SK-N-SH (cell line): ENCODE measurements around the gene GNAT1. TPM values are rescaled to one million over a fixed set of nuclear protein-coding genes. Genes with fewer than 3 reads are reported as not detected.

Source experiments
- CTCF ChIA-PET: fragments of 300-600, 350-600 bp; formaldehyde crosslinking; extraction: SDS; loops from one replicate; lab custom pipeline; 2021; lab: Yijun Ruan, JAX
- POLR2A ChIA-PET: fragments of 350-600 bp; sonication (Branson Sonifier 250); formaldehyde crosslinking; extraction: SDS; loops from one replicate; lab custom pipeline; 2020; ENCODE audit warnings: antibody characterized with exemption, inconsistent platforms; lab: Yijun Ruan, JAX
- DNase-seq: peaks from one replicate; pipeline ENCODE4 v3.0.0; 2012
- H2AFZ ChIP-seq: fragments of 200-600 bp; sonication (generic); 2 replicates; pipeline ENCODE4 v1.8.1; 2016; ENCODE audit warnings: antibody characterized with exemption, mild to moderate bottlenecking, low read depth
- H3F3A ChIP-seq: fragments of 200-600 bp; sonication (generic); replicated peaks from 2 replicates; pipeline ENCODE3; 2016; ENCODE audit warnings: antibody characterized with exemption, mild to moderate bottlenecking; ENCODE audit not compliant: insufficient read depth
- H3K27ac ChIP-seq, 2 experiments: fragments of 200-500 bp in 1 of 2; fragments of 200-600 bp in 1 of 2; sonication (Bioruptor generic) in 1 of 2; sonication (generic), shearing (Covaris generic) in 1 of 2; 2 replicates each; pipeline versions ENCODE4 v1.5.1 to v1.6.1; 2014 to 2016; ENCODE audit warnings: low read depth in 2 of 2, inconsistent platforms in 1 of 2, low read length in 1 of 2, mild to moderate bottlenecking in 1 of 2, mixed read lengths in 1 of 2
- H3K27me3 ChIP-seq: fragments of 200-600 bp; sonication (generic), shearing (Covaris generic); 2 replicates; pipeline ENCODE4 v1.6.1; 2016; ENCODE audit warnings: mixed run types; ENCODE audit not compliant: insufficient read depth
- H3K36me3 ChIP-seq, 2 experiments: fragments of 200-500 bp in 1 of 2; fragments of 200-600 bp in 1 of 2; sonication (Bioruptor generic) in 1 of 2; sonication (generic) in 1 of 2; replicated peaks in 1 of 2; 2 replicates each; pipeline versions ENCODE3 to v1.5.1; 2014 to 2016; ENCODE audit warnings: low read length in 1 of 2, mild to moderate bottlenecking in 1 of 2; ENCODE audit not compliant: insufficient read depth in 2 of 2, control insufficient read depth in 1 of 2
- H3K4me1 ChIP-seq, 2 experiments: fragments of 200-500 bp in 1 of 2; fragments of 200-600 bp in 1 of 2; sonication (Bioruptor generic) in 1 of 2; sonication (generic), shearing (Covaris generic) in 1 of 2; 2 replicates each; pipeline versions ENCODE4 v1.5.1 to v1.6.1; 2014 to 2016; ENCODE audit warnings: low read depth in 1 of 2, low read length in 1 of 2, mixed run types in 1 of 2; ENCODE audit not compliant: insufficient read depth in 2 of 2, control insufficient read depth in 1 of 2
- H3K4me2 ChIP-seq: fragments of 200-600 bp; sonication (generic), shearing (Covaris generic); 2 replicates; pipeline ENCODE4 v1.6.1; 2017; ENCODE audit warnings: mixed run types
- H3K4me3 ChIP-seq, 2 experiments: fragments of 200-500 bp in 1 of 2; fragments of 200-600 bp in 1 of 2; sonication (Bioruptor generic) in 1 of 2; sonication (generic), shearing (Covaris generic) in 1 of 2; 2 replicates each; pipeline versions ENCODE4 v1.5.1 to v1.8.1; 2014 to 2016; ENCODE audit warnings: low read depth in 2 of 2, inconsistent platforms in 1 of 2, low read length in 1 of 2, mild to moderate bottlenecking in 1 of 2, mixed read lengths in 1 of 2, moderate library complexity in 1 of 2
- H3K79me2 ChIP-seq: fragments of 200-600 bp; sonication (generic); 2 replicates; pipeline ENCODE4 v1.8.1; 2017; ENCODE audit warnings: mild to moderate bottlenecking; ENCODE audit not compliant: insufficient read depth
- H3K9ac ChIP-seq: fragments of 200-600 bp; sonication (generic); 2 replicates; pipeline ENCODE4 v1.6.1; 2017; ENCODE audit warnings: mixed run types
- H3K9me2 ChIP-seq: fragments of 200-600 bp; sonication (generic); 2 replicates; pipeline ENCODE4 v1.6.1; 2017; ENCODE audit warnings: mixed run types
- H3K9me3 ChIP-seq: fragments of 200-600 bp; sonication (generic); 2 replicates; pipeline ENCODE4 v1.6.1; 2017; ENCODE audit warnings: mixed run types, mild to moderate bottlenecking, moderate library complexity
- H4K20me1 ChIP-seq: fragments of 200-600 bp; sonication (generic); 2 replicates; pipeline ENCODE4 v1.6.1; 2017; ENCODE audit warnings: mild to moderate bottlenecking, mixed run types; ENCODE audit not compliant: insufficient read depth
- CTCF ChIP-seq: fragments of 200-600 bp; sonication (generic); IDR thresholded peaks from 2 replicates; pipeline ENCODE4 v1.6.1; 2017; ENCODE audit warnings: antibody characterized with exemption, mild to moderate bottlenecking, moderate library complexity
- FOXM1 ChIP-seq: IDR thresholded peaks from 2 replicates; pipeline ENCODE4 v1.4.0; 2012; ENCODE audit warnings: low read depth, mild to moderate bottlenecking
- GABPA ChIP-seq: IDR thresholded peaks from 2 replicates; pipeline ENCODE4 v1.4.0; 2012; ENCODE audit warnings: low read depth, mild to moderate bottlenecking
- GATA2 ChIP-seq: sonication (generic); formaldehyde crosslinking; IDR thresholded peaks from 2 replicates; pipeline ENCODE4 v1.5.0; 2020; ENCODE audit warnings: mild to moderate bottlenecking, missing genetic modification reagents
- JUND ChIP-seq: IDR thresholded peaks from 2 replicates; pipeline ENCODE4 v1.4.0; 2012
- NFIC ChIP-seq: IDR thresholded peaks from 2 replicates; pipeline ENCODE4 v1.4.0; 2012; ENCODE audit warnings: borderline replicate concordance
- RCOR1 ChIP-seq: fragments of 150-350 bp; IDR thresholded peaks from 2 replicates; pipeline ENCODE4 v1.6.1; 2017; ENCODE audit warnings: antibody characterized with exemption, low read length
- RXRA ChIP-seq: IDR thresholded peaks from 2 replicates; pipeline ENCODE4 v1.4.0; 2012; ENCODE audit warnings: low read depth, mild to moderate bottlenecking, borderline replicate concordance
- SIN3A ChIP-seq: IDR thresholded peaks from 2 replicates; pipeline ENCODE4 v1.6.1; 2012; ENCODE audit warnings: low read depth, mild to moderate bottlenecking, low read length, moderate library complexity, borderline replicate concordance
- TCF12 ChIP-seq: IDR thresholded peaks from 2 replicates; pipeline ENCODE4 v1.4.0; 2012
- USF1 ChIP-seq: IDR thresholded peaks from 2 replicates; pipeline ENCODE4 v1.4.0; 2012; ENCODE audit warnings: low read depth, borderline replicate concordance
- ZBTB33 ChIP-seq: IDR thresholded peaks from 2 replicates; pipeline ENCODE4 v1.4.0; 2012; ENCODE audit warnings: low read depth, borderline replicate concordance
- WGBS: methylation state at CpG from one replicate; pipeline ENCODE4 v1.1.6; 2017; ENCODE audit warnings: low lambda C conversion rate; 5-methylcytosine and 5-hydroxymethylcytosine counted together
- polyA plus RNA-seq, 3 experiments: library from polyadenylated mRNA; depleted of rRNA; stranded (reverse); fragments of >200 nt; gene quantifications; 2 replicates each; pipeline ENCODE4 v1.2.3, GENCODE V29; 2012
- TF ChIP-seq, protein P1 (sequence below): IDR thresholded peaks from 2 replicates; pipeline ENCODE4; 2012

The GNAT1 gene
- polyA plus RNA-seq, 1 of the 3 experiments (the other 2 are of a cell fraction): not detected

DNA sequence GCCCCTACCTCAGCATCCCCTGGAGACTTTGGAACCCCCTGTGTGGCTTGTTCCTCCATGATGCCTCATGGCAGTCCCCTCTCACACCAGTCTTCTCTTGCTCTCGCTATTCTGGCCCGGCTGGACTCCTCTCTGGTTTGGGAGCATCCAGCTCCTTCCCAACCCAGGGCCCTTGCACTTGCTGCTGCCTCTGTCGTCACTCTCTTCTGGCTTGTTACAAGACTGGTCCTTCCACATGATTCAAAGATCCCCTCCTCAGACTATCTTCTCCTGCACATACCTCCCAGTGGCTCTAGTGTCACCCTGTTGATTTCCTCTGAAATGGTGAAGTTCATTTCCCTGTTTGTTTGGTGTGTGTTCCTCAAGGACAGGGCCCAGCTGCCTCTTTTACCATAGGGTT, 38.1 kb downstream of the GNAT1 start (continued):
- TF ChIP-seq NFIC: no peak

DNA sequence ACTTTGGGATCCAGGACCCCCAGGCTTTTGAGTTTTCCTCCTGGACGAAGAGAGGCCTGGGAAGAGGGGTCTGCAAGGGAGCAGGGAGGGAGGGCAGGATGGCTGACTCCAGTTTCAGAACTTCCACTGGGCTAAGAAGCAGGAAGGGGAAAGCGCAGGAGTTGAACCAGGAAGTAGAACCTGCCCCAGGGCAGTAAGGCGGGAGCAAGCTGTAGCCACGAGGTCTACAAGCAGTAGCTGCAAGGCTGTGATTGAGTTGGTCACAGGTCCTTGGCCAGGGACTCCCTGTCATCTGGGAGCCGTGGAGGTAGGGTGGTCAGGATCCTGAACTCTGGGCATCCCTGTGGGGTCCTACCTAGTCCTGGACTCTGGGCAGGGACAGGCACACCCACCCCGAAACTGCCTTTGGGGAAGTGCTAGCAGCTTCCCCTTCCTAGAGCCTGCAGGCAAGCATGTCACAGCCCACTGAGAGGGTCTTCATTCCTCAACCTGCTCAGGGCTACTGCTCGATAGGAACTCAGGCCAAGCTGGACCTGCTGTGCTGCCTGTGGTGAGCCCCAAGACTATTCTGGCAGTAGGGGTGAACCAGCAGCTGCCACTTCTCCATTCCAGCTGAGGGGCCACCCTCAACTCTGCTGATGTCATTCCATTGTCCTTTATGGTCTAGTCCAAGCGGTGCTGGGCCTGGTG, 38.8 kb downstream of the GNAT1 start:
- Histone ChIP-seq H3F3A (peaks cover 3% of the 10 kb centered on the region), H3K4me3 (no peak overlapping the region), H3K36me3 (no peaks in the 10 kb centered on the region), H3K9ac (no peak overlapping the region), H3K4me1 (peaks cover 0 to 9% of the 10 kb centered on the region in 2 experiments; a peak in 1 of 4 replicates), H2AFZ (no peak overlapping the region), H3K27me3 (no peaks in the 10 kb centered on the region), H3K79me2 (no peaks in the 10 kb centered on the region), H3K9me3 (no peaks in the 10 kb centered on the region), H3K27ac (no peak overlapping the region), H3K4me2 (no peak overlapping the region), H3K9me2 (no peaks in the 10 kb centered on the region), H4K20me1 (no peaks in the 10 kb centered on the region)
- CTCF ChIA-PET: interaction anchor here (1.1 to 61.6 kb wide), 5 partner anchors 18 to 383 kb away, joined by 3 to 1375 read pairs (median 91); partner anchors contain the start of genes GNAI2, GNAT1 and LSMEM2
- POLR2A ChIA-PET: interaction anchor here (0.9 kb wide), 1 partner anchor 30 kb away, joined by 4 read pairs; no protein-coding TSS in a partner anchor
- DNase-seq: no peak
- TF ChIP-seq CTCF (no peak), ZBTB33 (no peak), RXRA (no peak), GABPA (no peak), SIN3A (no peak), JUND (no peak), GATA2 (CRISPR knock-in tag) (no peak), TCF12 (no peak), RCOR1 (no peak), FOXM1 (no peak), USF1 (no peak)
- TF ChIP-seq, protein P1, sequence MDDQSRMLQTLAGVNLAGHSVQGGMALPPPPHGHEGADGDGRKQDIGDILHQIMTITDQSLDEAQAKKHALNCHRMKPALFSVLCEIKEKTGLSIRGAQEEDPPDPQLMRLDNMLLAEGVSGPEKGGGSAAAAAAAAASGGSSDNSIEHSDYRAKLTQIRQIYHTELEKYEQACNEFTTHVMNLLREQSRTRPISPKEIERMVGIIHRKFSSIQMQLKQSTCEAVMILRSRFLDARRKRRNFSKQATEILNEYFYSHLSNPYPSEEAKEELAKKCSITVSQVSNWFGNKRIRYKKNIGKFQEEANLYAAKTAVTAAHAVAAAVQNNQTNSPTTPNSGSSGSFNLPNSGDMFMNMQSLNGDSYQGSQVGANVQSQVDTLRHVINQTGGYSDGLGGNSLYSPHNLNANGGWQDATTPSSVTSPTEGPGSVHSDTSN: no peak
- 91% methylated on average over 3 of the region's 8 CpGs for WGBS
